Kidney (tissue), 14 donors: ENCODE results near the gene TMEM52. TPM values are rescaled to one million over a fixed set of nuclear protein-coding genes. Genes with fewer than 3 reads are reported as not detected.

Experiments used
- DNase-seq, 5 donors: peaks; one replicate each; pipeline ENCODE4 v3.0.0-alpha.2; 2013 to 2020
- FAIRE-seq: peaks from 2 replicates; lab custom pipeline; 2012; peaks lifted over from hg19 to GRCh38; lab: Jason Lieb, UNC
- H3K27ac ChIP-seq, 2 donors: one replicate each; pipeline ENCODE4 v1.7.0; 2013; ENCODE audit warnings: low read depth in 2 of 2, low read length in 2 of 2, inconsistent platforms in 1 of 2
- H3K27me3 ChIP-seq: one replicate; pipeline ENCODE4 v1.7.1; 2013; ENCODE audit warnings: low read length, inconsistent platforms; ENCODE audit not compliant: control insufficient read depth, insufficient read depth
- H3K36me3 ChIP-seq, 3 donors: one replicate each; pipeline versions ENCODE4 v1.7.0 to v1.7.1; 2013; ENCODE audit warnings: low read length in 3 of 3, control low read depth in 1 of 3, inconsistent platforms in 1 of 3; ENCODE audit not compliant: insufficient read depth in 3 of 3, control insufficient read depth in 2 of 3
- H3K4me1 ChIP-seq, 3 donors: one replicate each; pipeline versions ENCODE4 v1.7.0 to v1.7.1; 2013; ENCODE audit warnings: low read length in 3 of 3, inconsistent platforms in 1 of 3, low read depth in 1 of 3; ENCODE audit not compliant: control insufficient read depth in 2 of 3, insufficient read depth in 2 of 3
- H3K4me3 ChIP-seq, 3 donors: one replicate each; pipeline versions ENCODE4 v1.7.0 to v1.8.1; 2013; ENCODE audit warnings: low read length in 3 of 3, control low read depth in 1 of 3, inconsistent platforms in 1 of 3
- H3K9ac ChIP-seq, 3 donors: one replicate each; pipeline versions ENCODE4 v1.7.0 to v1.7.1; 2013; ENCODE audit warnings: low read length in 3 of 3, control low read depth in 1 of 3, inconsistent platforms in 1 of 3
- H3K9me3 ChIP-seq, 3 donors: one replicate each; pipeline versions ENCODE4 v1.7.0 to v1.7.1; 2013; ENCODE audit warnings: low read length in 3 of 3, control low read depth in 1 of 3, inconsistent platforms in 1 of 3; ENCODE audit not compliant: control insufficient read depth in 2 of 3, insufficient read depth in 1 of 3
- intact Hi-C: fragments of 100-400 bp; cut with DNase I; formaldehyde crosslinking; loops from one replicate; pipeline ENCODE4 v1.11.1; 2022
- polyA plus RNA-seq: library from polyadenylated mRNA; stranded (reverse); fragments of 350-450 nt; fragmentation: Illumina TruSeq; extraction: RNeasy Lipid Tissue Mini Kit (QIAGEN cat#74804); gene quantifications from one replicate; pipeline ENCODE4 v1.2.3, GENCODE V29; 2014; ENCODE audit warnings: low read depth, low replicate concordance; ENCODE audit not compliant: insufficient read depth
- total RNA-seq: library from RNA; stranded (reverse); fragmentation: NEBNext Ultra II Directional; extraction: Animal tissue kit (Norgen Biotek cat#: 25700); gene quantifications from one replicate; pipeline ENCODE4 v1.2.1, GENCODE V29; 2021
- TF ChIP-seq, protein P1 (sequence below): IDR thresholded peaks from 3 replicates; pipeline ENCODE4 v1.5.1; 2012; ENCODE audit warnings: mild to moderate bottlenecking, moderate library complexity, borderline replicate concordance; ENCODE audit not compliant: insufficient read depth; ENCODE audit errors: extremely low read depth
- donor health status: control.
- donor health status: control.
- donor health status: control.
- donor health status: control.
- donor health status: control.
- donor health status: DM: yes; HTN: yes; CAD: no.
- donor health status: Normal renal cell carcinoma (clear cell type).

TMEM52 gene
- total and polyA plus RNA-seq, 2 donors from 2014 or later, result 0.50 to 5.1 TPM

DNA sequence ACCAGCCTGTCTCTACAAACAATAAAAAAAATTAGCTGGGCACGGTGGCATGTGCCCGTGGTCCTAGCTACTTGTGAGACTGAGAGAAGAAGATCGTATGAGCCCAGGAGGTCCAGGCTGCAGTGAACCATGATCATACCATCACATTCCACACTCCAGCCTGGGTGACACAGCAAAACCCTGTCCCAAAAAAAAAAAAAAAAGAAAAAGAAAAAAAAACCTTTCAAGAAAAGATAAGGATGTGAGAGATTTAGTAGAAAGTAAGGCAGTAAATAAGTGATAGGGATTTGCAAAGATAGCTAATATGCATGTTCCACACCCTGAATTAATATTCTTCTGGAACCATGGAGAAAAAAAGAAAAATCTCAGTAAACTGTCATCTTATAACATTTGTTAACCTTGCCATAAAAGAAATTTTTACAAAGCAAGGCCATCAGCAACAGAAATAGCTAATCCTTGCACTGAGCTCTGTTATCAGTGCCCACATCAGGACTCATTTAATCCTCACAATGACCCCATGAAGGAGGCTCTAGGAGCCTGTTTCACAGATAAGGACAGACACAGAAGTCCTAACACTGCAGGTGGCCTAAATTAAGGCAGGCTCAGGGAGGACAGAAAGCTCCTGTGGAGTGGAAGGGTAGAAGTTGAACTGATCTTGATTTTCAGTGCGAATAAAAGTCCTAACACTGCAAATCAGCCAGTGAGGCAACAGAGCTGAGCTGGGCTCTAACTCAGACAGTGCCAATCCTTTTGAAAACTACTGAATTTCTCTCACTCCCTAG is 35.8 kb downstream of the TMEM52 start:
- Histone ChIP-seq H3K36me3 (no peaks in the 10 kb centered on the region), H3K4me3 (peak overlapping the region in 2 of 3 donors; percentile 1 to 15), H3K27me3 (no peaks in the 10 kb centered on the region), H3K9ac (no peak overlapping the region), H3K4me1 (peaks cover 0 to 23% (median 22%) of the 10 kb centered on the region in 3 donors), H3K27ac (no peak overlapping the region), H3K9me3 (no peaks in the 10 kb centered on the region)
- TF ChIP-seq, protein P1, sequence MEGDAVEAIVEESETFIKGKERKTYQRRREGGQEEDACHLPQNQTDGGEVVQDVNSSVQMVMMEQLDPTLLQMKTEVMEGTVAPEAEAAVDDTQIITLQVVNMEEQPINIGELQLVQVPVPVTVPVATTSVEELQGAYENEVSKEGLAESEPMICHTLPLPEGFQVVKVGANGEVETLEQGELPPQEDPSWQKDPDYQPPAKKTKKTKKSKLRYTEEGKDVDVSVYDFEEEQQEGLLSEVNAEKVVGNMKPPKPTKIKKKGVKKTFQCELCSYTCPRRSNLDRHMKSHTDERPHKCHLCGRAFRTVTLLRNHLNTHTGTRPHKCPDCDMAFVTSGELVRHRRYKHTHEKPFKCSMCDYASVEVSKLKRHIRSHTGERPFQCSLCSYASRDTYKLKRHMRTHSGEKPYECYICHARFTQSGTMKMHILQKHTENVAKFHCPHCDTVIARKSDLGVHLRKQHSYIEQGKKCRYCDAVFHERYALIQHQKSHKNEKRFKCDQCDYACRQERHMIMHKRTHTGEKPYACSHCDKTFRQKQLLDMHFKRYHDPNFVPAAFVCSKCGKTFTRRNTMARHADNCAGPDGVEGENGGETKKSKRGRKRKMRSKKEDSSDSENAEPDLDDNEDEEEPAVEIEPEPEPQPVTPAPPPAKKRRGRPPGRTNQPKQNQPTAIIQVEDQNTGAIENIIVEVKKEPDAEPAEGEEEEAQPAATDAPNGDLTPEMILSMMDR, result no peak
- DNase-seq (peak in 1 of 5 donors; percentile 13), FAIRE-seq (no peak)
- intact Hi-C loops, result no loop called here

- intact Hi-C loops, result no loop called here
- FAIRE-seq, result no peak
- no peaks in the 10 kb centered on the region for H3K36me3 ChIP-seq
- H3K27me3 ChIP-seq, result no peaks in the 10 kb centered on the region
- H3K4me1 ChIP-seq, result peaks cover 0 to 27% (median 22%) of the 10 kb centered on the region in 3 donors
- H3K4me3 ChIP-seq, result peak overlapping the region in 1 of 3 donors; percentile 3
- H3K9me3 ChIP-seq, result no peaks in the 10 kb centered on the region
- peak in 1 of 5 donors; percentile 14 for DNase-seq
- H3K9ac ChIP-seq, result no peak overlapping the region
- H3K27ac ChIP-seq, result no peak overlapping the region
- TF ChIP-seq, protein P1, result no peak
Observed at GRCh38 chr1:1881727-1882126, 37.4 kb downstream of the TMEM52 start.

GRCh38 chr1:1880617-1881312 is 38.3 kb downstream of the TMEM52 start:
- Histone ChIP-seq H3K9me3 (no peaks in the 10 kb centered on the region), H3K27ac (no peak overlapping the region), H3K9ac (no peak overlapping the region), H3K4me1 (peaks cover 0 to 32% (median 26%) of the 10 kb centered on the region in 3 donors), H3K36me3 (peaks cover 0 to 8% (median 7%) of the 10 kb centered on the region in 3 donors), H3K27me3 (no peaks in the 10 kb centered on the region), H3K4me3 (peak overlapping the region in 1 of 3 donors; percentile 1)
- DNase-seq, result peak in 1 of 5 donors; percentile 1
- intact Hi-C loops, result no loop called here
- no peak for FAIRE-seq
- TF ChIP-seq, protein P1, result no peak
